ENCODE measurements around the gene THOC1.

DNA sequence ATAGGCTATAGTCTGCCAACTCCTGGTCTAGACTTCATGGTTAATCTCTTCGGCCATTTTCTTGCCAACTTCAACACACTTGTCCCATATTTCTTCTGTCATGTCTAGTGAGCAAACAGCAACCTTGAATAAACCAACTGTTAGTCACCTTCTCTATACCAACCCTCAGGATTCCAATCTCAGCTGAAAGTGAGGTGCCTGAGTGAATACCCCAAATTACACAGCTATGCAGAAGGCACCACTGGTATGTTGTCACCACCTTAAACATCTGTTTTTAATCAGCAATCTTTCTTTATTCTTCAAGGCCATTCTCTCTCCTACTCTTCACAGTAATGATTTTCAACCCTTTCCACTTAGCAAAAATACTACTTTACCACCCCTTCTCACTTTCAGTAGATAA, 39.3 kb downstream of the THOC1 start:
- TF ChIP-seq, protein P1, sequence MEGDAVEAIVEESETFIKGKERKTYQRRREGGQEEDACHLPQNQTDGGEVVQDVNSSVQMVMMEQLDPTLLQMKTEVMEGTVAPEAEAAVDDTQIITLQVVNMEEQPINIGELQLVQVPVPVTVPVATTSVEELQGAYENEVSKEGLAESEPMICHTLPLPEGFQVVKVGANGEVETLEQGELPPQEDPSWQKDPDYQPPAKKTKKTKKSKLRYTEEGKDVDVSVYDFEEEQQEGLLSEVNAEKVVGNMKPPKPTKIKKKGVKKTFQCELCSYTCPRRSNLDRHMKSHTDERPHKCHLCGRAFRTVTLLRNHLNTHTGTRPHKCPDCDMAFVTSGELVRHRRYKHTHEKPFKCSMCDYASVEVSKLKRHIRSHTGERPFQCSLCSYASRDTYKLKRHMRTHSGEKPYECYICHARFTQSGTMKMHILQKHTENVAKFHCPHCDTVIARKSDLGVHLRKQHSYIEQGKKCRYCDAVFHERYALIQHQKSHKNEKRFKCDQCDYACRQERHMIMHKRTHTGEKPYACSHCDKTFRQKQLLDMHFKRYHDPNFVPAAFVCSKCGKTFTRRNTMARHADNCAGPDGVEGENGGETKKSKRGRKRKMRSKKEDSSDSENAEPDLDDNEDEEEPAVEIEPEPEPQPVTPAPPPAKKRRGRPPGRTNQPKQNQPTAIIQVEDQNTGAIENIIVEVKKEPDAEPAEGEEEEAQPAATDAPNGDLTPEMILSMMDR (IDR thresholded peaks at IDR 0.05): no peak
- no peak for TF ChIP-seq POLR2AphosphoS5 (IDR thresholded peaks at IDR 0.05)
- no peak for TF ChIP-seq POLR2A (IDR thresholded peaks at IDR 0.05)

Data from prostate gland (tissue), 2 donors.